ENCODE measurements around the gene MRPS5.
"Not testable (repeated sequence)": the region's sequence is repeated elsewhere in the genome, so short reads cannot be mapped to it uniquely, and the experiment has no call there.

The MRPS5 gene

DNA sequence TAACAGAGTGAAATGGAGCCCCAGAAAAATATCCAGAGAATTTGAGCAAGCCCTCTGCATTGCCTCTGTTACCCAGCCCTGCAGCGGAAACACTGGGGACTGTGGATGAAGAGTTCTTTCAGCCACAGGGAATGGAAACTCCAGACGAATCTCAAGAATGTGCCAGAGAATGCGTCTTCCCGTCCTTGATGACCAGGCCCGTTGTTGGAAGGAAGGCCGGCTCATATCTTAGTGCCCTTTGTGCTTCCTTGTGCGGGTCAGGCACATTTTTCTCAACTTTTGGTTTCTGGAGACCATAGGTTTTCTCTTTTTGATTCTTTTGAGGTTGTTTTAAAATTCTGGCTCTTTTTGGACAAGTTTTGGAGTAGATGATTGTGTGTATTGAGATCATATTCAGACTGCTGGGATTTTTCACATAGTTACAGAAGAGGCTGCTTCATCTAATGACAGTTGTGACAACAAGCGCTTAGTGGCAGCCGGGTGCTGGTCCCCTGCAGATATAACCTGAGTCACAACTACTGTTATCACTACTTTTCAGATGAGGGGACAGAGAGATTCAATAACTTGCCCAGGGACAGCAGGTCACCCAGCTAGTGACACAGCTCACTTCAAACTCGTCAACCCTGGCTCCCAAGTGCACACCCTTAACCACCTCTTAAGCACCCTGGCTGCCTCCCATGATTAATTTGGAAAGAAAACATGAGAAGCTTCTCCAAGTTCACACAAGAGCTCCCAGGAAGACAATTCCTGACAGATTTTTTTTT is 80.4 kb downstream of the MRPS5 start:
- DNase-seq (ENCODE audit: low spot score): no peak
- TF ChIP-seq, protein P1, sequence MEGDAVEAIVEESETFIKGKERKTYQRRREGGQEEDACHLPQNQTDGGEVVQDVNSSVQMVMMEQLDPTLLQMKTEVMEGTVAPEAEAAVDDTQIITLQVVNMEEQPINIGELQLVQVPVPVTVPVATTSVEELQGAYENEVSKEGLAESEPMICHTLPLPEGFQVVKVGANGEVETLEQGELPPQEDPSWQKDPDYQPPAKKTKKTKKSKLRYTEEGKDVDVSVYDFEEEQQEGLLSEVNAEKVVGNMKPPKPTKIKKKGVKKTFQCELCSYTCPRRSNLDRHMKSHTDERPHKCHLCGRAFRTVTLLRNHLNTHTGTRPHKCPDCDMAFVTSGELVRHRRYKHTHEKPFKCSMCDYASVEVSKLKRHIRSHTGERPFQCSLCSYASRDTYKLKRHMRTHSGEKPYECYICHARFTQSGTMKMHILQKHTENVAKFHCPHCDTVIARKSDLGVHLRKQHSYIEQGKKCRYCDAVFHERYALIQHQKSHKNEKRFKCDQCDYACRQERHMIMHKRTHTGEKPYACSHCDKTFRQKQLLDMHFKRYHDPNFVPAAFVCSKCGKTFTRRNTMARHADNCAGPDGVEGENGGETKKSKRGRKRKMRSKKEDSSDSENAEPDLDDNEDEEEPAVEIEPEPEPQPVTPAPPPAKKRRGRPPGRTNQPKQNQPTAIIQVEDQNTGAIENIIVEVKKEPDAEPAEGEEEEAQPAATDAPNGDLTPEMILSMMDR (IDR thresholded peaks at IDR 0.05): no peak
- H3K4me3 ChIP-seq: no peak overlapping the region
- no peak overlapping the region for H3K27ac ChIP-seq

DNA sequence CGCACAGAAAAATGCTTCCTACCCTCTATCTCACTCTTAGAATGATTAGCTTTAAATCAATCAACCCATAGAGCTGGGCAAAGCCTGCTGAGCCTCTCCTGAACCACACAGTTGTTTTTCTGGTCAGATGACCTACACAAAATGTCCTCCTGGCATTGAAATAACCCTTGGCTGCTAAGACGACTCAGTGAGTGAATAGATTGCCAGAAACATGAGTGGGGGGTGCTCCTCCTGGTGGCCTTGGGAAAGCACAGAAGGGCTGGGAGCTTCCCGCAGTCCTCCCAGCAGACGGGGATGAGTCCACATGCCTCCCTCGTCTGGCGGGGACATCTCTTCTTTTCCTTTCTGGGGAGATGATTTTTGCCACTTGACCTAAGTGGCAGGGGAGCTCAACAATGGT is 81.2 kb downstream of the MRPS5 start:
- H3K4me3 ChIP-seq: no peak overlapping the region
- DNase-seq (ENCODE audit: low spot score): no peak
- H3K27ac ChIP-seq: no peak overlapping the region
- TF ChIP-seq, protein P1 (IDR thresholded peaks at IDR 0.05): no peak

DNA sequence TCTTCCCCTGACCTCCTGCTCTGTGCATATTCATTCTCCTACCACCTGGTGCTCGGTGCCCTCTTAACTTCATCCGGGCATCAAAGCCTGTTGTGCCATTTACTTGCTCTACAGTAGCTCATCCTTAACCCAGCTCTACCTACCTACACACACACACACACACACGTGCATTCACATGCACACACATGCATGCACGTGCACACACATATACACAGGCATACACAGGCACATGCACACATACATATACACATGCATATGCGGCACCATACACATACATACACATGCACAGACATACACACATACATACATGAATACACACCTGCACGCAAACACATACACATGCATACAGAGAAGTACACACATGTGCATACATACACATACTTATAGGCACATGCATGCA is 81.6 kb downstream of the MRPS5 start:
- no peak for DNase-seq (ENCODE audit: low spot score)
- Histone ChIP-seq H3K4me3 (no peak overlapping the region), H3K27ac (no peak overlapping the region)
- TF ChIP-seq, protein P1 (IDR thresholded peaks at IDR 0.05): no peak

DNA sequence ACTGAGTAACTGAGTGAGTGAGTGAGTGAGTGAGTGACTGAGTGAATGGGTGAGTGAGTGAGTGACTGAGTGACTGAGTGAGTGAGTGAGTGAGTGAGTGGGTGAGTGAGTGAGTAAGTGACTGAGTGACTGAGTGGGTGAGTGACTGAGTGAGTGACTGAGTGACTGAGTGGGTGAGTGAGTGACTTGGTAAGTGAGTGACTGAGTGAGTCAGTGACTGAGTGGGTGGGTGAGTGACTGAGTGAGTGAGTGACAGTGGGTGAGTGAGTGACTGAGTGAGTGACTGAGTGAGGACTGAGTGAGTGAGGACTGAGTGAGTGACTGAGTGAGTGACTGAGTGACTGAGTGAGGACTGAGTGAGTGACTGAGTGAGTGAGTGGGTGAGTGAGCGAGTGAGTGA is 82.2 kb downstream of the MRPS5 start:
- no peak overlapping the region for H3K4me3 ChIP-seq
- DNase-seq (ENCODE audit: low spot score): no peak
- TF ChIP-seq, protein P1 (IDR thresholded peaks at IDR 0.05): no peak
- no peak overlapping the region for H3K27ac ChIP-seq

DNA sequence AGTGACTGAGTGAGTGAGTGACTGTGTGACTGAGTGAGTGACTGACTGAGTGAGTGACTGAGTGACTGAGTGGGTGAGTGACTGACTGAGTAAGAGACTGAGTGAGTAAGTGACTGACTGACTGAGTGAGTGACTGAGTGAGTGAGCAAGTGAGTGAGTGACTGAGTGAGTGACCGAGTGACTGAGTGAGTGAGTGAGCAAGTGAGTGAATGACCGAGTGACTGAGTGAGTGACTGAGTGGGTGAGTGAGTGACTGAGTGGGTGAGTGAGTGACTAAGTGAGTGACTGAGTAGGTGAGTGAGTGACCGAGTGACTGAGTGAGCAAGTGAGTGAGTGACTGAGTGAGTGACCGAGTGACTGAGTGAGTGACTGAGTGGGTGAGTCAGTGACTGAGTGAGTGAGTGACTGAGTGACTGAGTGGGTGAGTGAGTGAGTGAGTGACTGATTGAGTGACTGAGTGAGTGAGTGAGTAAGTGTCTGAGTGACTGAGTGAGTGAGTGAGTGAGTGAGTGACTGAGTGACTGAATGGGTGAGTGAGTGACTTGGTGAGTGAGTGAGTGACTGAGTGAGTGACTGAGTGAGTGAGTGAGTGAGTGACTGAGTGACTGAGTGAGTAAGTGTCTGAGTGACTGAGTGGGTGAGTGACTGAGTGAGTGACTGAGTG is 82.8 kb downstream of the MRPS5 start:
- no peak overlapping the region for H3K4me3 ChIP-seq
- TF ChIP-seq, protein P1 (IDR thresholded peaks at IDR 0.05): no peak
- H3K27ac ChIP-seq: peak overlapping the region in 1 of 2 donors; percentile 11
- no peak for DNase-seq (ENCODE audit: low spot score)

DNA sequence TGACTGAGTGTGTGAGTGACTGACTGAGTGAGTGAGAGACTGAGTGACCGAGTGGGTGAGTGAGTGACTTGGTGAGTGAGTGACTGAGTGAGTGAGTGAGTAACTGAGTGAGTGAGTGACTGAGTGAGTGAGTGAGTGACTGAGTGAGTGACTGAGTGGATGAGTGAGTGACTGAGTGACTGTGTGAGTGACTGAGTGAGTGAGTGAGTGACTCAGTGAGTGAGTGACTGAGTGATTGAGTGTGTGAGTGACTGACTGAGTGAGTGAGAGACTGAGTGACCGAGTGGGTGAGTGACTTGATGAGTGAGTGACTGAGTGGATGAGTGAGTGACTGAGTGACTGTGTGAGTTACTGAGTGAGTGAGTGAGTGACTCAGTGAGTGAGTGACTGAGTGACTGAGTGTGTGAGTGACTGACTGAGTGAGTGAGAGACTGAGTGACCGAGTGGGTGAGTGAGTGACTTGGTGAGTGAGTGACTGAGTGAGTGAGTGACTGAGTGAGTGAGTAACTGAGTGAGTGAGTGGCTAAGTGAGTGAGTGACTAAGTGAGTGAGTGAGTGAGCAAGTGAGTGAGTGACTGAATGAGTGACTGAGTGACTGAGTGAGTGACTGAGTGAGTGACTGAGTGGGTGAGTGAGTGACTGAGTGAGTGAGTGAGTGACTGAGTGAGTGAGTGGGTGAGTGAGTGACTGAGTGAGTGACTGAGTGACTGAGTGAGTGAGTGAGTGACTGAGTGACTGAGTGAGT is 83.6 kb downstream of the MRPS5 start:
- H3K27ac ChIP-seq: peak overlapping the region in 1 of 2 donors; percentile 11
- H3K4me3 ChIP-seq; DNase-seq (ENCODE audit: low spot score): not testable (repeated sequence)

DNA sequence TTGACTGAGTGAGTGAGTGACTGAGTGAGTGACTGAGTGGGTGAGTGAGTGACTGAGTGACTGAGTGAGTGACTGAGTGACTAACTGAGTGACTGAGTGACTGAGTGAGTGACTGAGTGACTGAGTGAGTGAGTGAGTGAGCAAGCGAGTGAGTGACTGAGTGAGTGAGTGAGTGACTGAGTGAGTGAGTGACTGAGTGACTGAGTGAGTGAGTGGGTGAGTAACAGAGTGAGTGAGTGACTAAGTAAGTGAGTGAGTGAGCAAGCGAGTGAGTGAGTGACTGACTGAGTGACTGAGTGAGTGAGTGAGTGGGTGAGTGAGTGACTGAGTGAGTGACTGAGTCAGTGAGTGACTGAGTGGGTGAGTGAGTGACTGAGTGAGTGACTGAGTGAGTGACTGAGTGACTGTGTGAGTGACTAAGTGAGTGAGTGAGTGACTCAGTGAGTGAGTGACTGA is 84.2 kb downstream of the MRPS5 start:
- Histone ChIP-seq H3K4me3 (no peak overlapping the region), H3K27ac (no peak overlapping the region)
- TF ChIP-seq, protein P1 (IDR thresholded peaks at IDR 0.05): no peak
- DNase-seq (ENCODE audit: low spot score): no peak
